DMS114 treated with DMSO at 0.1 percent for 48 hours (cell line): ENCODE data around the gene ZBTB7C.

Experiments
- DNase-seq: peaks from one replicate; lab custom pipeline; 2025; ENCODE audit not compliant: unreplicated experiment; lab: John Stamatoyannopoulos, UW

Gene ZBTB7C

GRCh38 chr18:48219037-48219809 lies 190.0 kb downstream of the ZBTB7C start:
- DNase-seq: no peak

- no peak for DNase-seq
These were observed 190.7 kb downstream of the ZBTB7C start for GRCh38 chr18:48218285-48219022.

DNA sequence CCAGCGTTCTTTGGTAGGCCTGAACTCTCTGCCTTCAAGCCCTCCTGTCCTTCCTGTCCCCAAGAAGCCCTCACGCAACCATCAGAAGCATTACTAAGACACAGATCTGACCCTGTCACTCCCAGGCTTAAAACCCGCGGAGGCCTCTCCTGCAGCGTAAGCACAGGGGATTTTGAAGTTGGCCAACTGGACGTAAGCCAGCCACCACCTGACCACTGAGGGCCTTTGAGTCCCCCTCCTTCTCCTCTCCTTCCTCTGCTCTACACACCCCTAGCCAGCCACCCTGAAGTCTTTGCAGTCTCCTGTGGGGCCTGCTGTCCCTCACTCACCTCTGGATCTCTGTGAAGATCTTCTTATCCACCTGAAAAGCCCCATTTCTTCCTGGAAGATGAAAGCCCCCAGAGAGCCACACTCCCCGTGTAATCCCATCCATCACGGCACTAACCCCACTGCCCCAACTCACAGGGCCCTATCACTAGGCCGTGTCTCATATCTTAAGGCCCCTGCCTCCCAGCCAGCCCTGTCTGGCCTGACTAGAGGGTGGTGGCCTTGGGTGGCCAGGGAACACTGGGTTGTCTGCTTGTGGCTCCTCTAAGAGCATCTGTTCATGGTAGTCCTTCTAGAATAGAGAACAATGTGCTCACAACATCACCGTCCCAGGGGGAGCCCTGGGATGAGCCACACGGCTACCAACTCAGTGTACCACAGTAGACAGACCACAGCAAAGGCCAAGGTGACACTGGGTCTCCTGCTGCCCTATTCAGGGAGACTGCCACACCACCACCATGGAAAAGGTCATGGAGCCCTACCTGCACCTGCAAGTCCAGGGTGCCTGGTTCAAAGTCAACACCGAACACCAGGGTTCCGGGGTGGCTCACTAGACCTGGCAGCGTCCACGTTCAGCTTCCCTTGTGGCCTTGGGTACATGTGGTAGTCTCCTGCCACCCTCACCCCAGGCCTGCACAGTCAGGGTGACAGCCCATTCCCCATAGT lies 191.6 kb downstream of the ZBTB7C start:
- no peak for DNase-seq

GRCh38 chr18:48216639-48217257 lies 192.4 kb downstream of the ZBTB7C start:
- no peak for DNase-seq

- no peak for DNase-seq
These were observed 193.1 kb downstream of the ZBTB7C start for GRCh38 chr18:48215876-48216638.

DNA sequence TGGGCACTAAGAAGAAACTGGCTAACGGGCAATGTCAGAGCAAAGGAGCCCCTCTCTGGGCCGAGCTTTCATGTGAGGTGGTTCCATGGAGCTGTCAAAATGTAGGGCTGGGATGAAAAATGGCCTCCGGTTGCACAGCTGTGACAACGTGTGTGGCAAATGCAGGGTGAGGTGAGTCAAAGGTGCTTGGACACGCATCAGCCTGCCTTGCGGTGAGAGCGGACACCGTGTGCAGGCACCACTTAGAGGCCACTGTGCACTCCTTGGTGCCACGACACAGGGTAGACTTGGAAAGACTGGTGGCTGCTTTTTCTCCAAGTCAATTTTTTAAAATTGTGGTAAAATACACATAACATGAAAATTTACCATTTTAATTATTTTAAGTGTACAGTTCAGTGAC lies 195.4 kb downstream of the ZBTB7C start:
- DNase-seq: no peak

- DNase-seq: no peak
These were observed 200.6 kb downstream of the ZBTB7C start for GRCh38 chr18:48208432-48209140.

- no peak for DNase-seq
These were observed 201.4 kb downstream of the ZBTB7C start for GRCh38 chr18:48207733-48208132.

DNA sequence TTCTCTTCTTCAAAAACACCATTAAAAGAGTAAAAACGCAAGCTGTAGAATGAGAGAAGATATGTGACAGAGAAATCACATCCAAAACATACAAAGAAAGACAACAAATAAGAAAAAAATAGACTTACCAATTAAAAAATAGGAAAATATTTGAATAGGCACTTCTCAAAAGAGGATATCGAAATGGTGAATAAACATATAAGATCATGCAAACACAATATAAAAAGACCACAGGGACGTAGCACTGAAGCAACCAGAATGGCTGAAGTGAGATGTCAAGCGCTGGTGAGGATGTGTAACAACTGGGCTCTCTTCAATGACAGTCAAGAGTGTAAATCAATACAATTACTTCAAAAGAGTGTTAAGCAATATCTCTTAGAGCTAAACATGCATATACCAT lies 202.3 kb downstream of the ZBTB7C start:
- DNase-seq: no peak

DNA sequence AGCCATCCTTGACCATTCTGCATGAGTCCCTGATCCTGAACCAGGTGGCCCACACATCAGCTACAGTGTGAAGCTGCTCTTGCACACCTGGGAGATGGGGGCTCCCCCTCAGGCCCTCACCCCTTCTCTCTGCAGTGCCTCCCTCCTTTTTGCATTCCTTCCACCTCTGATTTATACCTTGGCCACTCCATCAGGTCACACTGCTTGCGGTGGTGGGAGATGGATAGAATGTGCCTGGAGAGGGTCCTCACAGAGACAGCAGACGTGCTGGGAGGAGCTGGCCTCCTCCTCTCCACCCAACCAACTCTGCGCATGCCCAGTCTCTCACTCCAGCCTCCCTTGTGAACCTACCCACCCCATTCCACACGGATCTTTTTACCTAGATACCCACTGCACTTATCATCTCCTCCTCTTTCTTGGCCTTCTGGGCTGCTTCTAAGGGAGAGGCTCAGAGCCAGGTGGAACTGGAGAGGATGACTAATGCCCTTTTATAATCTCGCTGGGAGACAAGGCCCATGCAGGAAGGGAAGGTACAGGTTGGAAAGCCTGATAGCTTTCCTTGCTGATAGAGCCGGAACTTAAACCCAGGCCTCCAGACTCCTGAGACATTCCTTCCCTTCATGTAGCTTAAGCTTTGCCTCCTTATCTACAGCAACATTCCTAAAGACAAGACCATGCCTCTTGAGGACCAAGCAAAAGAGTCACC lies 205.1 kb downstream of the ZBTB7C start:
- DNase-seq: no peak

- DNase-seq: no peak
These were observed 205.8 kb downstream of the ZBTB7C start for GRCh38 chr18:48203288-48203945.

- no peak for DNase-seq
These were observed 206.6 kb downstream of the ZBTB7C start for GRCh38 chr18:48202350-48203260.

GRCh38 chr18:48202006-48202348 lies 207.2 kb downstream of the ZBTB7C start:
- DNase-seq: no peak

GRCh38 chr18:48201337-48202005 lies 207.7 kb downstream of the ZBTB7C start:
- DNase-seq: no peak

DNA sequence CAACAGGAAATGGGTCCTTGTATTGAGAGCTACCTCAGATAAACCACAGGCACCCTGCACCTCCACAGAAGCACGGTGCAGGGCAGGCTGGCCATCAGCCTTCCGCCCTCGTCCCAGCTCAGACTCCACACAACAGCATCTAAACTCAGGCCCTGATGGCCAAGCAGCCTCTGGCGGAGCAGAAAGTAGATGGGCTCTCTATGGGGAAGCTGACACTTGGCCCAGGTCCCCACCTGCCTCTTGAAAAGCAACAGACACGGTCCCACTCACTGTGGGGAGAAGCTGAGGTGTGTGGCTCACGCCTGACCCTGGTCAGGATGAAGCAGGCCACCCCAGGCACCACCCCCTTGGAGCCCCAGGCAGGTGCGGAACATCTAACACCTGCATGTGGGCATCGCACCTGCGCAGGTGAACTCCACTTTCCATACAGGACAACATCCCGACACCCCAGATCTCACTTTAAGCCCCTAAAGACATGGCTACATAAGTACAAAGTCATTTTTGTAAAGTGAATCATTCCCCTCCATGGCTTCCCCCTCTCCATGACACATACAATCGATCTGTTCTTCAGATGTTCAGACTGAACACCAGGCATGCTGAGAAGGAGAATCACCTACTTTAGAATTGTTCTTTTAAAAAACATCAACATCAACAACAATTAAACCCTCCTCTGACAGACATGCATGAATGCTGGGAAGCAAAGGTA lies 208.4 kb downstream of the ZBTB7C start:
- DNase-seq: no peak

- no peak for DNase-seq
These were observed 209.8 kb downstream of the ZBTB7C start for GRCh38 chr18:48199399-48199798.
